HK-2 (cell line): Measurements from ENCODE around the gene GRAP2.
"Not testable (repeated sequence)": the region's sequence is repeated elsewhere in the genome, so short reads cannot be mapped to it uniquely, and the experiment has no call there.

ENCODE experiments used
- DNase-seq: peaks from one replicate; pipeline ENCODE4 v3.0.0-alpha.2; 2018; ENCODE audit not compliant: unreplicated experiment

The GRAP2 gene

DNA sequence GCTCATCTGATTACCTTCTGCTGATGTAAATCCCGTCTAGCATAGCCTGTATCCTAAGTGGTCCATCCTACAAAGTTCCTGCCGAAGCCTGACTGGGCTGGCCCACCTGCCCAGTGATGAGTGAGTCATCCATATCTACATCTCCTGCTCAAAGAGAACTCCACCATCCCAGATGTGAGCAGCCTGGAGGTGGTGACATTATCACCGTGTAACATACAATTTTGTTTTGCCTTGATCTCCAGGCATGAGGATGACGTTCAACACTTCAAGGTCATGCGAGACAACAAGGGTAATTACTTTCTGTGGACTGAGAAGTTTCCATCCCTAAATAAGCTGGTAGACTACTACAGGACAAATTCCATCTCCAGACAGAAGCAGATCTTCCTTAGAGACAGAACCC, 64.9 kb downstream of the GRAP2 start:
- DNase-seq: no peak

DNA sequence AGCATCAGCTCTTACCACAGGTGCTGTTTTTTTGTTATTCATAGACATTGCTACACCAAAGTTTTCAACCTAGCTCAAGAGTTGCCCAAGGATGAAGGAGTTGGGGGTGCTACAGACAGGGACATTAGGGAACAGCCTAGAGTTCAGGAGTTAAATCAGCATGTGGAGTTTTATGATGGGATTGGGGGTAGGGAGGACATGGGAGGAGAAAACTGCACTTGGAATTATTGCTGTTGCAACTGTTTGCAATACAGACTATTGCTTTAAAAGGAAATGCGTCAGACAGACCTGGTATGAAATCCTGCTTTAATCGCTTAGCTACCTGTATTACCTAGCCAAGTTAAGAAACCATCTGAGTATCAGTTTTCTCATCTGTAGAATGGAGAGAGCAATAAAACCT, 65.6 kb downstream of the GRAP2 start:
- DNase-seq: no peak

DNA sequence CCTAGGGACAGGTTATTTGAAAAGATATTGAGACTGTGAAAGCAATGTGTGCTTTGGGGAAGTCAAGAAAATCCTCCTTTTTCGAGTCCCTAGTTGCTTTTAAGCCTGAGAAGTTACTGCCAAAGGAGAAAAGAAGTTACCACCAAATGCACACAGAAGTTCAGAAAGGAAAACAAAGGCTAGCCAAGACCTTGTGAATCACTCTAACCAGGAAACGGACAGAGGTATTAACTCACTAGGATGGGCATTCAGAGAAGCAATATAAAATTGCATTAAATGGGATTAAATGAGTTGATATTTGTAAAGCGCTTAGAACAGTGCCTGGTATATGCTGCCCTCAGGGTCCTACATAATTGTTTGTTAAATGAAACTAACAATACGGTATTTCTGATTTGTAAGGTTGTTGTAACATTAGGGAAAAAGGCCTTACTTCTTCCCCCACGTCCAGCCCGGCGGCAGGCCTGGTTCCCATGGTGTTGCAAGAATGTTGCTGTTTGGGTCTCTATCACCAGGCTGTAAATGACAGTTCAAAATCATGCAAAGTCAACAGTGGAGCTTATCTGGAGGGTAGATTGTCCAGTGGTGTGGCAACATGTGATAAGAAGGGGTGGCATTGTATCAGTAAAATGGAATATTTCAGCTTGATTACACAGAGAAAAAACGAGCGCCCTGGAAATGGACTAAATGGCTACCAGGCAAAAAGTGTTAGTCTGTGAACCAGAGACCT, 66.4 kb downstream of the GRAP2 start:
- no peak for DNase-seq

DNA sequence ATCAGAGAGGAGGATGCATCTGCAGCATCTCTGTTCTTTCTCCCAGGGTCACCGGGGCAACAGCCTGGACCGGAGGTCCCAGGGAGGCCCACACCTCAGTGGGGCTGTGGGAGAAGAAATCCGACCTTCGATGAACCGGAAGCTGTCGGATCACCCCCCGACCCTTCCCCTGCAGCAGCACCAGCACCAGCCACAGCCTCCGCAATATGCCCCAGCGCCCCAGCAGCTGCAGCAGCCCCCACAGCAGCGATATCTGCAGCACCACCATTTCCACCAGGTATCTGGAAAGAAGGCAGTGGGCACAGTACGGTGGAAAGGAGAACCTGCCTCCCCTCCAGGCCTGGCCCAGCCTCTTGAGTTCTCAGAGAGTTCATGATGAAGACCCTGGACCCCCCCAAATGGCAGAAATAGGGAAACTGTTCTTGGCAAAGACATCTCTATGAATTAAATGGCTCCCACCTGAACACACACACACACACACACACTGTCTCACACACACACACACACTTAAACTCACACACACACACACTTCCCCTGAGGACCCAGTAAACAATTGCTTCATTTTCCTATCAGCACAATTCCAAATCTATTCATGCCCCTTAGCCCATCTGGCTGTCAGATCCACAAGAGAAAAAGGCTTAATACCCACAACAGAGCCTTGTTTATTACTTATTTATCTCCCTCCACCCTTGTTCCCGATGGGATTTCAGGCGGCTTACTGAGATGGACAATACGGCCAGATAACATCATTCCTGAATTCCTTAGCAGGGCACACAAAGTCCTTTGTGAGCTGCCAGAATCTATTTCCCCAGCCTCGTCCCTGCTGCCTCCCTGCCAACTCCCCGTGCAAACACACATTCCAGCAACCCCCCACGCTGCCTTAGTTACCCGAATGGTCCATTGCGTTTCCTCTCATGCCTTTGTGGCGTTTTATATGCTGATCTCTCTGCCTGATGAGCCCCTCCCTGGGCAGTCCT, 67.4 kb downstream of the GRAP2 start:
- no peak for DNase-seq

DNA sequence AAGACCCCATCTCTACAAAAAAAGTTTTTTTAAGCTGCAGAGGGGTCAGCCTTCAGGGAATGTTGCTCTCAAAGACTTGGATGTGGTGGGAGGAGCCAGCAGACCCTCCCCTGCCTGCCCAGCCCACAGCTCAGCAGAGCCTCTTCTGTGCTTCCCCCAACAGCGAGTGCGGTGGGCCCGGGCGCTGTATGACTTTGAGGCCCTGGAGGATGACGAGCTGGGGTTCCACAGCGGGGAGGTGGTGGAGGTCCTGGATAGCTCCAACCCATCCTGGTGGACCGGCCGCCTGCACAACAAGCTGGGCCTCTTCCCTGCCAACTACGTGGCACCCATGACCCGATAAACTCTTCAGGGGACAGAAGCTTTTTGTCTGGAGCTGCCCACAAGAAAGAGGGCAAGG, 69.9 kb downstream of the GRAP2 start:
- DNase-seq: no peak

DNA sequence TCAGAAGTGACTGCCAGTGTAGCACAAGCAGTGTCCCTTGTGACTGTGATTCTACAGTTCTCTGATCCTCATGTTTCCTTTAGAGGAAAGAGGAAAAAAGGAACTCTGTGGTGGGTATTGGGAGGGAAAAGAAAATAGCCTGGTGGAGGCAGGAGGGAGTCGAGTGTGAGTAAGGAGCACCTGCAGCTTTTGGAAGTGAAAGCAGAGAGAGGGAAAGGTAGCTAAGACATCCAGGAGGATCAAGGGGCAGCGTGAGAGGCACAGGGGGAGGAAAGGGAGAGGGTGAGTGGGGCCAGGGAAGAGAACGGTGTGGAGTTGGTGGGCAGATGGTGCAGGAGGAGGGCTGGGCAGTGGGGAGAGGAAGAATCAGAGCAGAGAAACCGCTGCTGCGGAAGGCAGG, 71.8 kb downstream of the GRAP2 start:
- DNase-seq: no peak

DNA sequence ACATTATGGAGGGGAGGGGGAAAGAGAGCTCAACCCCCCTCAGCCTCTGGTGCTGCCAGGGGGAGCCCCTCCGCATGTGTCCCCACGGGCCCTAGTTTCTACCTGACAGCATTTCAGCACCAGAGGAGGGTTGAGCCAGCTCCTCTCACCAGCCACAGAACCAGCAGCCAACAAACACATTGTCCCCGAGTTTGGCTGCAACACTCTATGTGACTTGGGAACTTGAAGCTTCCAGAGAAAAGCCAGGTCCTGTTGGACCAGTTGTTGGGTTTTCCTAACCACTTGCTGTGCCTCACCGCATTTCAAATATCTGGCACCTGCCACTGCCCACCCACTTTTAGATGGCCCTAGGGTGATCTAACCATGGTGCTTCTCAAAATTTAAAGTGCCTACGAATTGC, 72.8 kb downstream of the GRAP2 start:
- DNase-seq: no peak

DNA sequence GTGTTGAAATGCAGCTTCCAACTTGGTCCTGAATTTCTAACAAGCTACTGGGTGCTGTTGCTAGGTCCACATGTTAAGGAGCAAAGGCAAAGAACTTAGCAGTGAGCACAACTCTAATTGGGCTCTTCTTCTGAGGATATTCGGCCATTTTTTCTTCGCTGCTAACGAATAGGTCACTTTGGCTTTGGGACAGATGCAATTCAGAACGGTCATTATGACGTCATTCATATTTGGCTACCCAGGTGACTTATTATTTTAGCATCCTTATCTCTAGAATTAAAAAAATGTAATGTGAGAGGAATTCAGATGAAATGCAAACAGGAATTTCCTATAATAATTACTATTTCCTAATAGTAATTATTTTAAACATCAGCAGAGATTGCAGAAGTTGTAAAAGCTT, 73.2 kb downstream of the GRAP2 start:
- DNase-seq: no peak

DNA sequence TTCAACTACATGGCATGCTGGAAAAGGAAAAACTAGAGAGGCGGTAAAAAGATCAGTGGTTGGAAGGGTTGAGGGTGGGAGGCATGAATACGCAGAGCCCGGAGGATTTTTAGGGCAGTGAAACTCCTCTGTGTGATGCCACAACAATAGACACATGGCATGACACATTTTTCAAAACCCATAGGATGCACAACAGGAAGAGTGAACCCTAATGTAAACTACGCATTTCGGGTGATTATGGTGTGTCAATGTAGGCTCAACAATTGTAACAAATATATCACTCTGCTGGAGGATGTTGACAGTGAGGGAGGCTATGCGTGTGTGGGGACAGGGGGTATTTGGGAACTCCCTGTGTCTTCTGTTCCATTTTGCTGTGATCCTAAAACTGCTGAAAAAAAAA, 78.2 kb downstream of the GRAP2 start:
- DNase-seq: no peak

DNA sequence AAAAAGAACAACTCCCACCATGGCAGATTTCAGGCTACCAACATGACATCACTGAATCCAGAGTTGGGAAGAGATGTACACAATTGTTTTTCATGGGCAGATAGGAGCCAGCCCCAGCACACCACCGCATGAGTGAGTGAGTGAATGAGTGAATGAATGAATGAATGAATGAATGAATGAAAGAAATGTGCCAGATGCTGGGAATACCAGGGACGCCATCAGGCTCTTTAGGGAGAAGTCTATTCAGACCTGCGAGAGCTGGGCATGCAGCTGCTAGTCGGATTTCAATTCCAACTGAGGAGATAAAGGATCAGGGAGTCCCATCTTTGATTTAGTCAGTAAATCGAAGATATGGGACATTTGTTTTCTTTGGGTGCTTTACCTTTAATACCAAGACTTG, 78.6 kb downstream of the GRAP2 start:
- no peak for DNase-seq

DNA sequence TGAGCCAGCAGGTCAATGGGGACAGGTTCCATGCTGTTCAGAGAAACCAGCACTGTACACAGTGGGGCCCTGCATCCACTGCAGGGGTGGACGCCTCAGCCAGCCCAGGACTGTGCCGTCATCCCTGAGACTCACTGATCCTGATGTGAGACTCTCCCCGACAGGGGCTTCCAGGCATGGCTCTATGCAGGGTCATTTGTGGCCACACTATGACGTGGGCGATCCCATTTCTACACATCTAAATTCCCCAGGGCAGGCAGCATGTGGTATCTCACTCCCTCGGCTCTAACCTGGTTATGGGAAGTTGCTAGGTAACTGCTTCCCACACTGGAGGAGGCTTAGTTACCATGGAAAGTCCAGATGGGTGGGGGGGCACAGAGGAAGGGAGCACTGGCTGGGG, 79.7 kb downstream of the GRAP2 start:
- no peak for DNase-seq

DNA sequence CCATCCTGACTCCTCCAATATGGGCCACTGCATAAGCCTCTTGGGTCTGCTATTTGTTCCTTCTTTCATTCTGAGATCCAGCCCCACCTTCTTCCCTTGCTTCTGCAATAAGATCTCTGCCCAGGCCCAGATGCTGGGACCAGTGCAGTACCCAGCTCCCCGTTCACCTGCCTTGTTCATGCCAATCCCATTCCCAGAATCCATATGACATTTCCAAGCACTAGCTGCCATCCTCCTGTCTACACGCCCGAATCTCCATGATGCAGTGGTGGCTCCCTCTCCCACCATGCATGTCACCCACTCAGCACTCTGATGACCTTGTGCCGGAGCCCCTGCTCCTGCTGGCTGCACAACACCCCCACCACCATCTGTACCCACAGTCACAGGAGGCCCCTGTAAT, 82.5 kb downstream of the GRAP2 start:
- DNase-seq: no peak

DNA sequence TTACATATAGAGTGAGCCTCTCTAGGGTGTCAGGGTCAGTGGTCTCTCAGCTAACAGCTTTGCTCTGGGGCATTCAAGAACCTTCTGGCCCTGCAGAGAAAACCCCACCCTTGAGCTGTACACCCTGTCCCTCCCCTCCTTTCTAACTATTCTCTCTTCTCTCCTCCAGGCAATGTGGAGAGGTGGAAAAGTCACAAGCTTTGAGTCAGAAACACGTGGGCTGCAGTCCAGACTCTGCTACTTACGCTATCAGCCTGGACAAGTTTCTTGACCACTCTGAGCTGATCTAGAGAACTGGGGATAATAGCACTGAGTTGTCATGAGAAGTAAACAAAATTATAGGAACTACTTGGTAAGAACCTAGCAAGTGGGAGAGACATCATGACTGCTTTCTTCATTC, 83.1 kb downstream of the GRAP2 start:
- no peak for DNase-seq

DNA sequence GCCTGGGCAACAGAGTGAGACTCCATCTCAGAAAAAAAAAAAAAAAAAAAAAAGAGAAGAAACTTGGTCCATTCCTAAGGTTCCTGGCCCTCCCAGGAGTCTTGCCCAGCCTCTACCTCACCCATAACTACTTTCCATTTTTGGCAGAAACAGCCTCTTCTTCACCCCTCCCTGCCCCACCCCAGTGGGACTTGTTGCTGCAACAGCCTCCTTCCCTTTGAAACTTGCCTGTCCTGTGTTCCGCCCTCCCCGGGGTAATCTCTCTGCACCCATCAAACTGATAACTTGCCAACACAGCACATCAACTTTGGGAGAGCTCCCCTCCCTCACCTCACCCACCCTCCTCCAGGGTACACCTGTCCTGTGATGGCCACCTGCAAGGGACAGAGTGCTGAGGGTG, 83.9 kb downstream of the GRAP2 start:
- no peak for DNase-seq

DNA sequence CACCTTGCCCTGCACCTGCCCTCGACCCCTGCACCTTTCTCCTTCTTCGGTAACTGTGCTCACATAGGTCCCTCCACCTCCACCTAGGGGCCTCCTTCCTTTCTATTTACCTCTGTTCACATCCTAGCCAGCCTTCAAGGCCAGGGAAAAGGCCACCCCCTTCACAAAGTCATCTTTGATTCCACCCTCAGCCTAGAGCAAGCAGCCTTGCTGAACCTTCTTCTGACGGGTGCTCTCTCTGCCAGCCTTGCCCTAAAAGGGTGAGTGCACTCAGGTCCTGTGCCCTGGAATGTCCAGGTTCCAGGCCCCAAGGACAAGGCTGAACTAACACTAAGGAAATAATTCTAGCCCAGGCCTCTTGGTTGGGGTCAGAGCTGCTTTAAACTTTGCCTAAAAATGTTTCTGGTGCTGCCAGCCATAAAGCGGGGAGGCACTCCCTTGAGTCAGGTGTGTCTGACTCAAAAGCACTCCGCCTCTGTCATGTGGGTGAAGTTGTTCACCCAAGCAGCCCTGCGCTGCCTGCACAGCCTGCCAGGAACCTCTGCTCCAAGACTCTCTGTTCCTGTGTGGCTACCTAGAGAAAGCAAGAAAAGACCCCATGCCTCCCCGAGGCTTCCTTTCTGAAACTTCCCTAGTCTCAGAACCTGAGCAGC, 84.6 kb downstream of the GRAP2 start:
- DNase-seq: no peak

DNA sequence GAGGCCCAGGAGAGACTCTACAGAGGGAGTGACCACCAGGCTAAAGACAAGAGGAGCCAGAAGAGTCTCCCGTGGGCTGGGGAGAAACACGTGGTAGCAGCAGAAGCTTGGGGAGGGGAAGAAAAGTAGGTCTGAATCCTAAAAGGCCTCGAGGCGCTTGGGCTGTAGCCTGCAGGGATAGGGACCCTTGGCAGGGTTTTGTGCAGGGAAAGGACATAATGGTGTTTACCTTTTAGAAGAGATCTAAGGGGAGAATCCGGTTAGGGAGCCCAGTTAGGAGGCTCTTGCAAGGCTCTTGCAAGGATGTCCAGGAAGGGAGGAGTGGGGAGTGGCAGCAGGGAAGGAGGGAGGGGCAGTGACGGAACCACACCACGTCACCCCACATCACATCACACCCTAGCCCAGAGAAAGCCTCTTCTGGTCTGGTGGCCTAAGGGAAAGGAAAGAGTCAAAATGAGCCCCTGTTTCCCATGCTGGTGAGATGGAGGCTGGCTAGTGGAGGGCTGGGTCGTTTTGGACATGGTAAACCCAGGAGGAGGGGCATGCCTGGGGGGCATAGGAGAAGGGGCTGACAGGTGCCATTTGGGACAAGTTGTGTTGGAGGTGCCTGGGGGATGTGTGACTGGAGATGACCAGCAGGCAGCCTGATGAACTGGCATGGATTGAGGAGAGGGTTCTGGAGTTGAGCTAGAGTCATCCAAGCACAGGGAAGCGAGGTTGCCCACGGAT, 87.7 kb downstream of the GRAP2 start:
- no peak for DNase-seq

DNA sequence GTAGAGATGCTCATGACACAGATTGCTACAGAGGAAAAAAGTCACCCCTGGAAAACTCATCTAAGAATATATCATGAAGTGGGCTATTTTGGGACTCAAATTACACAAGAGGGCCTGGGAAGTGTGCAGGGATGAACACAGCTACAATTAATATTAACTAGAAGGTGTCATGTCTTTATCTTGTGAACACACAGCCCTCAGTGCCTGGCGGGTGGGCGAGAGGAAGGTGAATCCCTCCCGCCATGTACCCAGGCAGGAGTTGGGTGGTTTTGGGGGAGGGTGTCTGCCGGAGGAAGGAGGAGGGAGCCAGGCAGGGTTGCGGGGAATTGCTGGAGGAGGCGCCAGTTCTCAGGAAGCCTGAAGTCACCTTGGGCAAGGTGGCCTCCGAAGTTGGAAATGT, 88.7 kb downstream of the GRAP2 start:
- DNase-seq: no peak

DNA sequence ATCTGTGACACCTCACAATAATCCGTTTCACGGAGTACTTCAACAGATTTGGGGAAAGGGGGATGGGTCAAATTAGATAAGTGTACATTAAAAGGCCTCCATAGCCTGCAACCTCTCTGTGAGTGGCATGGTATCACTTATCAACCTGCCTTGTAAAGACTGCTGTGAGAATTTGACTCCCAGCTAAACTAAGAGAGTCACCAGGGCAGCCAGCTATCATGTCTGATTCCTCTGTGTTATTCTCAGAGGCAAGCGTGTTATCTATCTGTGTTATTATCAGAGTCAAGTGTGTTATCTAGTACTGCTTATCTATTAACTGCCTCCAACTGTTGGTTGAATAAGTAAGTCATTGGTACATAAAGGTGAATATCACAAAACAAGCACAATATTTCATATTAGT, 89.8 kb downstream of the GRAP2 start:
- DNase-seq: no peak

DNA sequence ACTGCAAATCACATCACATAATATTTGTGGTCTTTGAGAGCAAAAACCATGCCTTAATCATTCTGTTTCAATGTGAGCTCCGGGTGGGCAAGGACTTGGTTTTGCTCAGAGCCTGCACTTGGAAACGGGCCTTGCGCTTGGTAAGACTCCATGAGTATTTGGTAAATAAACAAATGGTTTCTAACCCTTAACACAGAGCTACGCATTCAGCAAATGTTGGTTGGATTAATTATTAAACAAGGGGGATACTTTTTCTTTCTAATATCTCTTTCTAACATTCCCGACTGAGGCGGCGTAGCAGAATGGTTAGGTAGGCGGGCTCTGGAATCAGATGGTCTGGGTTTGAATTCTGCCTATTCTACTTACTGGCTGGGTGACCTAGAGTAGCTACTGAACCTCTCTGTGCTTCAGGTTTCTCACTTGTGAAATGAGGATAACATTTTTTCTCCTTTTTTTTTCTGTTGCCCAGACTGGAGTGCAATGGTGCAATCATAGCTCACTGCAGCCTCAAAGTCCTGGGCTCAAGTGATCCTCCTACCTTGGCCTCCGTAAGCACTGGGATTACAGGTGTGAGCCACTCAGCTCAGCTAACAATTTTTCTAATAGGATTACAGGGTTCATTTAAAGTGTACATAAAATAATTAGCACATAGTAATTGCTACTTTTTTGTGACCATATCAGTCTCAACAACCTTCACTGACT, 90.4 kb downstream of the GRAP2 start:
- DNase-seq: no peak

DNA sequence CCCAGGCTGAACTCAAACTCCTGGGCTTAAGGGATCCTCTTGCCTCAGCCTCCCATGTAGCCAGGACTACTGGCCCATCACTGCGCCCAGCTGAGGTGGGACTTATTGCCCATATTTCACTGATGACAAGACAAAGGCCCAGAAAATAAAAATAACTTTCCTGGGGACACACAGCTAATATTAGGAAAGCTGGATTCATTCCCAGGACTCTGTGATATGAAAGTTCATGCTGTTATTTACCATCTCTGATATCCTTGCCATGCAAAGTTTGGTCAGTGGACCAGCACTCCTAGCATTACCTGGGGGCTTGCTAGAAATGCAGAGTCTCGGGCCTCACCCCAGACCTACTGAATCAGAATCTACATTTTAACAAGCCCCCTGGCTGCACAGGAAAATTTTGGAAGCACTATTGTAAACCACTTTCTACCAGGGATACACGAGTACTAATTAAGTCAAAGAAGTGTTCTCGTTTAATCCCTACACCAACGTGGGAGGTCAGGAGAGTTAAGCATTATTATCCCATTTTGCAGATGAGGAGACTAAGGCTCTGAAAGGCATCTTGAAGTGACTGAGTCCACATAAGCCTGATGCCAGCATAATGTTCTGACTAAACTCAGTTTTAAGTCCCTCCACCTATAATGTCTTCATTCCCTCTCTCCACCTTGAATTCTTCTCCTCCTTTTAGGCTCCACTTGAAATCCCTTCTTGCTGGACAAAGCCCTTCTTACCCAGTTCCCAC, 91.4 kb downstream of the GRAP2 start:
- DNase-seq: no peak

DNA sequence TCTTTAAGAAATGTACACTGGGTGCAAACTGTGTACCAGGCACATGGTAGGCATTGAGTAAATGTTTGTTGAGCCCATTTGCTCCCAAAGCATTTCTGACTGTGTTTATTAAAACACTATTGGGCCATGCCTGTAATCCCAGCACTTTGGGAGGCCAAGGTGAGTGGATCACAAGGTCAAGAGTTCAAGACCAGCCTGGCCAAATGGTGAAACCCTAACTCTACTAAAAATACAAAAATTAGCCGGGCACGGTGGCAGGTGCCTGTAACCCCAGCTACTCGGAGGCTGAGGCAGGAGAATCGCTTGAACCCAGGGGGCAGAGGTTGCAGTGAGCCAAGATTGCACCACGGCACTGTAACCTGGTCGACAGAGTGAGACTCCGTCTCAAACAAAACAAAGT, 92.0 kb downstream of the GRAP2 start:
- not testable (repeated sequence) for DNase-seq
